Left ventricle myocardium superior (tissue), 1 donor: ENCODE measurements around the gene CNTNAP3. TPM values are rescaled to one million over a fixed set of nuclear protein-coding genes. Genes with fewer than 3 reads are reported as not detected.
"Not testable (repeated sequence)": the region's sequence is repeated elsewhere in the genome, so short reads cannot be mapped to it uniquely, and the experiment has no call there.

Experiments
- ATAC-seq: fragments of 200-7000 bp; cut with Tn5 transposase; one replicate; pipeline ENCODE4 v1.9.1; 2020; ENCODE audit warnings: mild to moderate bottlenecking, moderate library complexity
- DNase-seq: peaks from one replicate; pipeline ENCODE4 v3.0.0-alpha.2; 2020
- intact Hi-C: fragments of 100-400 bp; cut with micrococcal nuclease; formaldehyde crosslinking; loops from one replicate; pipeline ENCODE4 v1.11.0; 2022
- long read RNA-seq: library from polyadenylated mRNA; unstranded; transcript quantifications from one replicate; pipeline ENCODE4 v2.0.0, GENCODE V29; 2021
- total RNA-seq: library from RNA; stranded (reverse); fragmentation: NEBNext Ultra II Directional; extraction: Animal tissue kit (Norgen Biotek cat#: 25700); gene quantifications from one replicate; pipeline ENCODE4 v1.2.1, GENCODE V29; 2021
- donor health status: DM: no; HTN: yes; CAD: no; lungs with severe emphysema.

The CNTNAP3 gene
- 5.7 TPM for total RNA-seq
- long read RNA-seq, partial matches to known transcripts: 2 of 9 reads
- long read RNA-seq, other reads (novel, unspliced or antisense): 5 of 9 reads

DNA sequence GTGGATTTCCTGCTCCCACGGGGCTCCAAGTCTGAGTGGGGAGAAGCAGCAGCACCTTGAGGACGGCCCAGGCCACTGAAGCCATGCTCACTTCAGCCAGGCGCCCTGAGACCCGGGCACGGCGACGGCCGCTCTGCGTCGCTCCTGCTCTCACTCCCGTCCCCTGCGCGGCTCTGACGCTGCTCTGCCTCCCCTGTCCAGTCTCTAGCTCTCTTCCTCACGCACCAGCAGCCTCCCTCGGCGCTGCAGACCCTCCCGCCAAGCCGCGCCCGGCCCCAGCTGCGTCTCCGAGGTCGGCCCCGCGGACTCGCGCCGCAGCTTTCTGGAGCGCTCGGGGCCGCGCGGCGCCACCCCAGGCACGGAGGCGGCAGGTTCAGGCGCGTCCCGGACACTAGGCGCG lies at the start of gene CNTNAP3:
TSS of gene CNTNAP3 (minus strand) at position 188 of the 400 bp plus-strand sequence. CDS start at position 85, 103 bp downstream.
- DNase-seq: peak; percentile 43
- ATAC-seq, intact Hi-C loops: not testable (repeated sequence)

- ATAC-seq, intact Hi-C loops, DNase-seq: not testable (repeated sequence)
Measured at GRCh38 chr9:39279995-39280394, 8.0 kb downstream of the CNTNAP3 start.

DNA sequence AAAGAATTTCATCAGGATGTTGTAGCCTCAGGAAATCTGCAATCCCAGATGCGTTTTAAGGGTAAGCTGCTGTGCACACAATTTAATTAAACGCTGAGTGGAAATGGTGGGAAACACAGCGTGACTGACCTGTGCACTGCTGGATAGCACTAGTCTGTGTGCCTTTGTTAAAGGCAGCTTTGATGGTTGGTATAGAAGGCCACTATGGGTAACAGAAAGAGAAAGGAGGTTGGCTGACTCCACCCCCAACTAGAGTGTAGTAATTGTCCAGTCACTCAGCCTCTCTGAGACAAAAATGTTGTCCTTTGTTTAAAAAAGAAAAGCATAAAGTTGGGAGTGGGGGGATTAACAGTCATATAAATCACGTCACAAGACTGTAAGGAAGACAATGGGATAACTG lies 45.5 kb downstream of the CNTNAP3 start:
- ATAC-seq, DNase-seq, intact Hi-C loops: not testable (repeated sequence)

- DNase-seq, intact Hi-C loops: not testable (repeated sequence)
- ATAC-seq: peak; percentile 58
Measured at GRCh38 chr9:39232130-39232991, 55.6 kb downstream of the CNTNAP3 start.

GRCh38 chr9:39215976-39216375 lies 72.0 kb downstream of the CNTNAP3 start:
- ATAC-seq, DNase-seq, intact Hi-C loops: not testable (repeated sequence)

- ATAC-seq, DNase-seq, intact Hi-C loops: not testable (repeated sequence)
Measured at GRCh38 chr9:39209773-39210172, 78.2 kb downstream of the CNTNAP3 start.

DNA sequence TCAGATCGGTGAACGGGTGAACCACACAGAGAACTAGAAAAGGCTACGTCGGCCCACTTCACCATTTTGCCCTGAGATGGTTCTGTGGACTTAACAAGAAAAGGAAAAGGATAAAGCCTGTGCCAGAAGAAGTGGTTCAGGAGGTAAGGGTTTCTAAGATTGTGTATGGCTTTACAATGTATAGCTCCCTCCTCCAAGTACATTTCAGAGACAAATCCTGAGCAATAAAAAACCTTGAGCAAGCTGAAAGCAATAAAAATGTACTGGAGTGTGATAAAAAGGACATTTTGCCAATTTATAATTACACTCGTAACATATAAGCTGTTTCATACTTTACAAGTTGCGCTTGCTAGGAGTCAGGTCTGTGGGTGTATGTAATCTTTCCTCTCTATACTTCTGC lies 81.3 kb downstream of the CNTNAP3 start:
- DNase-seq, ATAC-seq, intact Hi-C loops: not testable (repeated sequence)

DNA sequence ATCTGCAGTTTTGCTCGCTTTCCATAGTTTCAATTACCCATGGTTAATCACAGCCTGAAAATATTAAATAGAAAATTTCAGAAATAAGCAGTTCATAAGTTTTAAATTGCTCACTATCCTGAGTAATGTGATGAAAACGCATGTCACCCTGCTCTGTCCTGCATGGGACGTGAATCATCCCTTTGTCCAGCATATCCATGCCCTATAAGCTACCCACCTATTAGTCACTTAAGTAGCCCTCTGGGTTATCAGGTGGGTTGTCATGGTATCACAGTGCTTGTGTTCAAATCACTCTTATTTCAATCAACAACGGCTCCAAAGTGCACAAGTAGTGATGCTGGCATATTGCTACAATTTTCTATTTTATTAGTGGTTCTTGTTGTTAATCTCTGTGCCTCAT lies 82.1 kb downstream of the CNTNAP3 start:
- DNase-seq, ATAC-seq, intact Hi-C loops: not testable (repeated sequence)

GRCh38 chr9:39200412-39200811 lies 87.6 kb downstream of the CNTNAP3 start:
- ATAC-seq, DNase-seq, intact Hi-C loops: not testable (repeated sequence)

DNA sequence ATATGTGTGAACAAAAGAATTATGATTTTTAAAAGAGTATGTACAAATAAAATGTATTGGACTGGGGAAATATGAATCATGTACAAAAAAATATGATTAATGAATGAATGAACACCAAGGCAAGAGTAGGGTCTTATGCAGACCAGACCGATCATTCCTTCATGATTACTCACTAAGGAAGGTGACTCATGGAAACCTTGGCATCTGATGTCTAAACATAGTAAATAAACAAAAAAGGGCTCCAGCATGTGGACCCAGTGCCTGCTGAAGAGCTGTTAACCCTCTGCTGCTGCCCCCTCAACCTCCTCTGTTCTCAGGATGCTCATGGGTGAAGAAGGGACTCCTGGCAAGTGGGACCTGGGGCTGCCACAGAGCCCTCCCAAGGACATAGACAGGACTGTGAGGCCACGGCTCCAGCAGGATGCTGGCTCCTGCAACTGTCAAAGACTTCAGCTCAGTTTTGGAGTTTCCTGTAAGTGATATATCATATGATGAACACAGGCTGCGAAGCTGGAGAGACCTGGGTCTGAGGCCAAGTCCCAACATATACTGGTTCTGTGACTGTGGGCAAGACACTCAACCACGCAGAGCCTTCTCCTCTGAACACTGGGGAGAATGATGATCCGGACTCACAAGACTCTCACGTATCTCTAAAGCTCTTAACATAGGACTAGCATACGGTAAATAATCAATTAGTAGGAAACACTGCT lies 89.8 kb downstream of the CNTNAP3 start:
- ATAC-seq, DNase-seq, intact Hi-C loops: not testable (repeated sequence)

DNA sequence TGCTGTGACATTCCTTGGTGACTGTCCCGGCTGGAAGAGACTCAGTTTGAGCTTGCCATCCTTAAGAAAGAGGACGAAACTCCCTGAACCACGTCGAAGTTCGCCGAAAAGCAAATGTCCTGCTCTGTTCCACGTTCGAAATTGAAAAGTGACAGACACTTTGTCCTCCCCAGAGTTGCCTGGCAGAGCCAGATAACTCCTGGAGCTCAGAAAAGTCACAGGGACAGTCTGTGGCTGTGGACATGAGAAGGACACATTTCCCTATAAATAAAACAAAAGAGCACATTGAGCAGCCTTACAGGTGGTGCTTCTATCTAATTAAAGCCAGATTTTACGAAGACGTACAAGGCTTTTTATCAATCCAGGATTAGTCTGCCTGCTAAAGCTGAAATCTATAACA lies 116.6 kb downstream of the CNTNAP3 start:
- intact Hi-C loops, DNase-seq: not testable (repeated sequence)
- ATAC-seq: peak; percentile 59

- ATAC-seq, intact Hi-C loops, DNase-seq: not testable (repeated sequence)
Measured at GRCh38 chr9:39157714-39158113, 130.3 kb downstream of the CNTNAP3 start.

- DNase-seq, intact Hi-C loops, ATAC-seq: not testable (repeated sequence)
Measured at GRCh38 chr9:39132826-39133552, 155.0 kb downstream of the CNTNAP3 start.

DNA sequence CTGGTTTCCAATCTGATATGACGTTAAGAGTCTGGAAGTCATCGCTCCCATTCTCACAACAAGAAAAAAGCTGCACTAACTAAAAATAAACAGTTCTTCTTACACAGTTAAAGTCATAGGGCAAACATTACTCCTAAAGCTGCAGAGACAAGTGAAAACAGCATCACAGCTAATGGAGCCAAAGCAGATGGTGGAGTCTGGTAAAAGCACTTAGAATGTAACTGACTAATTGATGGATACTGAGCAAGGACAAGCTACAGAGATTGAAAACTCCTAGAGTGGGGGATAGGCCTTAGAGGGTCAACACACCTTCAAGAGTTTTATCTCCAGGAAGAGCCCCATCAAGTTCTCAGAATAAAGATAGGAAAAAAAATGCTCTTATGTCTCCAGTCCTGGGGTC lies 166.6 kb downstream of the CNTNAP3 start:
- ATAC-seq, intact Hi-C loops, DNase-seq: not testable (repeated sequence)

DNA sequence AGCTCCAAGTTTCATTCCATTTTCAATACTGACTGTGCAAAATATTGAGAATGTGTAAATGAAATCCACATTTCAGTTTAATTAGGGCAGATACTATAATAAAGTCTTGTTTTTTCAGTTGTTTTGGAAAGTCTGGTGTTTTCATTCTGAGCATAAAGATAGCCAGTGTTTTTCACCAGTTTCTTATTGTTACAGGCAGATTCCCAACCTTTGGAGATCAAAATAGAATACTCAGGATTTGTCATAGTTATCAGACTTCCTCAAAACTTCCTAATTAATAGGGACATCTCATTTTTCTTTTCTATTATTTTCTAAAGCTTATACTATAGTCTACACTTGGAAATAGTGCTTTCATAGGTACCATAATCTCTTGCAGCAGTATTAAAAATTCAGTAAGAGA lies 176.2 kb downstream of the CNTNAP3 start:
- intact Hi-C loops: not testable (repeated sequence)

DNA sequence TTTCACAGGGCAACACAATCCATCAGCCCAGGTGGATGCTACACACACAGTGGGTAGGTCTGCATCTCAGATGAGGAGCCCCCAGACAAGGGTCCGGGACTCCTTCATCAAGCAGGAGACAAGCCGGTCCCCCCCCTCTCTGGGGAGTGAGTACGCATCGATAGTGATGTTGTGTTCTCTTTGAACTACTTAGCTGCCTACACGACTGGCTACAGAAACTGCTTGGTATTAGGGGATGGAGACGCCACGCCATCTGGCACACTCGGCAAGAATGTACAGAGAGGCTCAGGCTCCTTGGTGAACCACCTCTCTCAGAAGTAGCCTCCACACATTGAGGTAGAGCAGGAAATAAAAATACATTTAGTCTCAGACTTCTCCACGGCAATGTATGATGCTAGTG lies 179.8 kb downstream of the CNTNAP3 start:
- ATAC-seq: no peak
- intact Hi-C loops: no loop called here
- DNase-seq: no peak

More for the DNA sequence above, 176.2 kb downstream of the CNTNAP3 start:
- not testable (repeated sequence) for DNase-seq, ATAC-seq

- DNase-seq, ATAC-seq, intact Hi-C loops: not testable (repeated sequence)
Measured at GRCh38 chr9:39097208-39097607, 190.8 kb downstream of the CNTNAP3 start.

DNA sequence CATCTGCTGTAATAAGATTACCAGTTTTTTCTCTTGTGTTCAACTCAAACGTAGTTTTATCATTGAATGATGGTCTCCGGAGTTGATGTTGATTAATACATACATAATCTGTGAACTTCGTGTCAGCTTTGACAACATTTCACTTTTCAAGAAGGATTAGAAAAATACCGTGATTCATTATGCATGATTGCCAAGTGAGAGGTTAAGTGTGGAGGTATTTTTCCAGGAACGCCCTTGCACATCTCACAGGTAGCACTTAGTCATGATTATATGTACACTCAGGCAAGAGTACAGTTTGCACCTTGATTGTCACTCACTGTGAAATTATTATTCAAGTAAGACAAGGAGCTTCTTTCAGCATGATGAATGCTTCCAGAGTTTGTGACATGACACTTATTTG lies 202.7 kb downstream of the CNTNAP3 start:
- ATAC-seq, intact Hi-C loops, DNase-seq: not testable (repeated sequence)

DNA sequence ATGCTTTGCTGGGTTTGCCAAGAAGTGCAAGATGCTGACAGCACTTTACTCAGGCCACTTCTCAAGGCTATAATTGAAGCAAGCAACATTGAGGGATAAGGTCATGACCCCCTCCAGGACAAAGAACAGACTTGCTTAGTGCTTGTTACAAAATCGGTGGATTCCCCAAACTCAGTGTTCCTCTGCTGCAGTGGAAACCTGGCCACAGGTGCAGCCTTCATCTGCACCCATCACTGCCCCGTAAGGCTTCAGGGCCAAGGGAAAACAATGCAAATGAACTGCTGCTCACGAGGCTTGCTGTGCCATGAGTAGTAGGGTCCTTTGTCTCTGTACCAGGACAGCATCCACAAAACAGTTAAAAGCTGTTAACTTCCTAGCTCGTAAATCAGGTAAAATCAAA lies 205.4 kb downstream of the CNTNAP3 start:
- intact Hi-C loops, ATAC-seq, DNase-seq: not testable (repeated sequence)
